Osteoblast (primary cell): Measurements from ENCODE around the gene LMOD2. TPM values are rescaled to one million over a fixed set of nuclear protein-coding genes. Genes with fewer than 3 reads are reported as not detected.

Experiments
- DNase-seq: peaks from one replicate; pipeline ENCODE4 v3.0.0; 2011; ENCODE audit warnings: low spot score, mixed read lengths; ENCODE audit not compliant: insufficient read length; ENCODE audit errors: missing footprints
- H2AFZ ChIP-seq: 2 replicates; pipeline ENCODE4 v1.6.0; 2011; ENCODE audit warnings: mild to moderate bottlenecking, low read length
- H3K27ac ChIP-seq: 2 replicates; pipeline ENCODE4 v1.5.1; 2011; ENCODE audit warnings: mild to moderate bottlenecking, low read depth, low read length, moderate library complexity
- H3K27me3 ChIP-seq: 2 replicates; pipeline ENCODE4 v1.6.0; 2012; ENCODE audit warnings: mild to moderate bottlenecking, control low read depth, inconsistent platforms, low read length, moderate library complexity; ENCODE audit not compliant: insufficient read depth
- H3K36me3 ChIP-seq: 2 replicates; pipeline ENCODE4 v1.5.1; 2011; ENCODE audit warnings: mild to moderate bottlenecking, low read length, control low read depth, moderate library complexity; ENCODE audit not compliant: insufficient read depth
- H3K4me1 ChIP-seq: 2 replicates; pipeline ENCODE4 v1.5.1; 2011; ENCODE audit warnings: mild to moderate bottlenecking, low read length, control low read depth, moderate library complexity; ENCODE audit not compliant: insufficient read depth
- H3K4me2 ChIP-seq: 2 replicates; pipeline ENCODE4 v1.6.0; 2011; ENCODE audit warnings: mild to moderate bottlenecking, low read length; ENCODE audit not compliant: insufficient read depth
- H3K4me3 ChIP-seq: fragments of 200-600 bp; sonication (generic); 3 replicates; pipeline ENCODE4 v1.5.1; 2012; ENCODE audit warnings: mild to moderate bottlenecking, low read length, inconsistent platforms; ENCODE audit not compliant: insufficient read depth
- H3K79me2 ChIP-seq: 2 replicates; pipeline ENCODE4 v1.6.0; 2012; ENCODE audit warnings: mild to moderate bottlenecking, low read length, control low read depth, inconsistent platforms; ENCODE audit not compliant: insufficient read depth
- H3K9me3 ChIP-seq: 2 replicates; pipeline ENCODE4 v1.5.1; 2011; ENCODE audit warnings: low read depth, low read length, control low read depth
- H4K20me1 ChIP-seq: 2 replicates; pipeline ENCODE4 v1.6.0; 2012; ENCODE audit warnings: mild to moderate bottlenecking, low read length, control low read depth; ENCODE audit not compliant: insufficient read depth
- CTCF ChIP-seq: IDR thresholded peaks from 2 replicates; pipeline ENCODE4 v1.5.1; 2011; ENCODE audit warnings: mild to moderate bottlenecking, low read depth, low read length, moderate library complexity; ENCODE audit errors: extremely low read depth
- total RNA-seq: library from RNA; depleted of rRNA; stranded (reverse); fragments of >200 nt; gene quantifications from 2 replicates; pipeline ENCODE4 v1.2.3, GENCODE V29; 2012

The LMOD2 gene
- total RNA-seq, 1 donor, result not detected

- H3K4me3 ChIP-seq, result no peak overlapping the region
- H3K4me1 ChIP-seq, result no peaks in the 10 kb centered on the region
- no peak for DNase-seq
- no peak for TF ChIP-seq CTCF
- no peak overlapping the region for H2AFZ ChIP-seq
- H4K20me1 ChIP-seq, result no peaks in the 10 kb centered on the region
- H3K27me3 ChIP-seq, result no peaks in the 10 kb centered on the region
- H3K79me2 ChIP-seq, result no peaks in the 10 kb centered on the region
- H3K36me3 ChIP-seq, result no peaks in the 10 kb centered on the region
- H3K4me2 ChIP-seq, result no peak overlapping the region
- H3K27ac ChIP-seq, result no peak overlapping the region
- no peaks in the 10 kb centered on the region for H3K9me3 ChIP-seq
Measured at GRCh38 chr7:123665896-123666295, 10.2 kb downstream of the LMOD2 start.

GRCh38 chr7:123666492-123666891 lies 10.8 kb downstream of the LMOD2 start:
- no peaks in the 10 kb centered on the region for H3K79me2 ChIP-seq
- no peak overlapping the region for H3K4me3 ChIP-seq
- H3K36me3 ChIP-seq, result no peaks in the 10 kb centered on the region
- H3K4me1 ChIP-seq, result no peaks in the 10 kb centered on the region
- H3K9me3 ChIP-seq, result no peaks in the 10 kb centered on the region
- H3K27me3 ChIP-seq, result no peaks in the 10 kb centered on the region
- no peak overlapping the region for H2AFZ ChIP-seq
- no peak for DNase-seq
- no peak overlapping the region for H3K4me2 ChIP-seq
- H4K20me1 ChIP-seq, result no peaks in the 10 kb centered on the region
- H3K27ac ChIP-seq, result no peak overlapping the region
- TF ChIP-seq CTCF, result no peak

- no peaks in the 10 kb centered on the region for H3K9me3 ChIP-seq
- no peaks in the 10 kb centered on the region for H3K79me2 ChIP-seq
- H2AFZ ChIP-seq, result no peak overlapping the region
- no peaks in the 10 kb centered on the region for H3K4me1 ChIP-seq
- H3K4me3 ChIP-seq, result no peak overlapping the region
- H3K36me3 ChIP-seq, result no peaks in the 10 kb centered on the region
- H3K27me3 ChIP-seq, result no peaks in the 10 kb centered on the region
- no peak overlapping the region for H3K27ac ChIP-seq
- TF ChIP-seq CTCF, result no peak
- H4K20me1 ChIP-seq, result no peaks in the 10 kb centered on the region
- H3K4me2 ChIP-seq, result no peak overlapping the region
- no peak for DNase-seq
Measured at GRCh38 chr7:123669485-123669884, 13.8 kb downstream of the LMOD2 start.

- no peak for TF ChIP-seq CTCF
- no peaks in the 10 kb centered on the region for H3K79me2 ChIP-seq
- H3K27me3 ChIP-seq, result no peaks in the 10 kb centered on the region
- no peaks in the 10 kb centered on the region for H4K20me1 ChIP-seq
- H2AFZ ChIP-seq, result no peak overlapping the region
- H3K4me2 ChIP-seq, result no peak overlapping the region
- no peak overlapping the region for H3K4me3 ChIP-seq
- H3K9me3 ChIP-seq, result no peaks in the 10 kb centered on the region
- no peaks in the 10 kb centered on the region for H3K36me3 ChIP-seq
- no peak for DNase-seq
- no peak overlapping the region for H3K27ac ChIP-seq
- no peaks in the 10 kb centered on the region for H3K4me1 ChIP-seq
Measured at GRCh38 chr7:123673137-123673732, 17.6 kb downstream of the LMOD2 start.
